GM23338 (cell line): ENCODE measurements around the gene PLAAT5. TPM values are rescaled to one million over a fixed set of nuclear protein-coding genes. Genes with fewer than 3 reads are reported as not detected.

Experiments used
- ATAC-seq: fragments of 200-7000 bp; cut with Tn5 transposase; 3 replicates; pipeline ENCODE4 v1.9.1; 2020
- DNase-seq: peaks from one replicate; pipeline ENCODE4 v3.0.0-alpha.2; 2015; ENCODE audit warnings: low spot score
- H2AFZ ChIP-seq: fragments of 200-600 bp; sonication (generic); 2 replicates; pipeline ENCODE4 v1.8.0; 2016; ENCODE audit warnings: antibody characterized with exemption, mild to moderate bottlenecking, moderate library complexity
- H3F3A ChIP-seq: fragments of 200-600 bp; sonication (generic); replicated peaks from 2 replicates; pipeline ENCODE4 v1.8.0; 2017; ENCODE audit warnings: antibody characterized with exemption, mixed run types, low read depth
- H3K27ac ChIP-seq: fragments of 200-600 bp; sonication (generic); 2 replicates; pipeline ENCODE4 v1.6.1; 2016; ENCODE audit warnings: low read depth
- H3K27me3 ChIP-seq: fragments of 200-600 bp; sonication (generic); 2 replicates; pipeline ENCODE4 v1.8.0; 2016; ENCODE audit warnings: mild to moderate bottlenecking, mixed run types, moderate library complexity; ENCODE audit not compliant: insufficient read depth
- H3K36me3 ChIP-seq: fragments of 200-600 bp; sonication (generic); 2 replicates; pipeline ENCODE4 v1.8.0; 2016; ENCODE audit warnings: mild to moderate bottlenecking; ENCODE audit not compliant: insufficient read depth
- H3K4me1 ChIP-seq: fragments of 200-600 bp; sonication (generic); 2 replicates; pipeline ENCODE4 v1.8.0; 2016; ENCODE audit warnings: mild to moderate bottlenecking, moderate library complexity; ENCODE audit not compliant: insufficient read depth
- H3K4me2 ChIP-seq: fragments of 200-600 bp; sonication (generic); 2 replicates; pipeline ENCODE4 v1.7.1; 2017; ENCODE audit warnings: mixed run types
- H3K4me3 ChIP-seq: fragments of 200-600 bp; sonication (generic); 2 replicates; pipeline ENCODE4 v1.6.1; 2016; ENCODE audit warnings: mixed run types
- H3K79me2 ChIP-seq: fragments of 200-600 bp; sonication (generic); replicated peaks from 2 replicates; pipeline ENCODE4 v1.8.0; 2017; ENCODE audit warnings: mild to moderate bottlenecking; ENCODE audit not compliant: insufficient read depth
- H3K9me2 ChIP-seq: fragments of 200-600 bp; sonication (generic); 2 replicates; pipeline ENCODE4 v1.8.0; 2017; ENCODE audit not compliant: insufficient read depth
- H4K20me1 ChIP-seq: fragments of 200-600 bp; sonication (generic); replicated peaks from 2 replicates; pipeline ENCODE4 v1.8.0; 2017; ENCODE audit warnings: mild to moderate bottlenecking; ENCODE audit not compliant: insufficient read depth
- H3K27ac Mint-ChIP-seq: 2 replicates; pipeline ENCODE4 v1.8.0; 2020; ENCODE audit warnings: inconsistent platforms, mild to moderate bottlenecking, moderate library complexity, mixed read lengths
- H3K27me3 Mint-ChIP-seq: 3 replicates; pipeline ENCODE4 v1.8.0; 2022; ENCODE audit warnings: low read depth, mild to moderate bottlenecking, moderate library complexity, mixed read lengths, inconsistent platforms; ENCODE audit not compliant: insufficient read depth, poor library complexity
- H3K36me3 Mint-ChIP-seq: 3 replicates; pipeline ENCODE4 v1.8.0; 2021; ENCODE audit warnings: low read depth, mild to moderate bottlenecking, inconsistent platforms, moderate library complexity, mixed read lengths
- H3K4me1 Mint-ChIP-seq: 3 replicates; pipeline ENCODE4 v1.8.0; 2020; ENCODE audit warnings: mild to moderate bottlenecking, inconsistent platforms, mixed read lengths
- H3K4me3 Mint-ChIP-seq: 3 replicates; pipeline ENCODE4 v1.8.0; 2021; ENCODE audit warnings: moderate library complexity, mild to moderate bottlenecking, inconsistent platforms, mixed read lengths
- H3K9me3 Mint-ChIP-seq: 3 replicates; pipeline ENCODE4 v1.8.0; 2020; ENCODE audit warnings: moderate library complexity, mild to moderate bottlenecking, inconsistent platforms, mixed read lengths
- CTCF ChIP-seq, 2 experiments: fragments of 200-600 bp in 1 of 2; sonication (generic) in 1 of 2; conservative IDR thresholded peaks; 2 replicates each; pipeline versions ENCODE4 v1.5.1 to v1.6.1; 2016 to 2017; ENCODE audit warnings: antibody characterized with exemption in 2 of 2, low read depth in 2 of 2, mild to moderate bottlenecking in 2 of 2, moderate library complexity in 1 of 2
- EZH2 ChIP-seq: fragments of 200-600 bp; sonication (generic); IDR thresholded peaks from one replicate; pipeline ENCODE4 v1.8.0; 2017; ENCODE audit warnings: antibody characterized with exemption, mild to moderate bottlenecking, low read depth; ENCODE audit not compliant: unreplicated experiment
- NANOG ChIP-seq: IDR thresholded peaks from 2 replicates; pipeline ENCODE4 v1.6.1; 2016; ENCODE audit warnings: antibody characterized with exemption, borderline replicate concordance
- ZNF331 ChIP-seq: fragments of 250-450 bp; sonication (Bioruptor Pico); IDR thresholded peaks from 2 replicates; pipeline ENCODE4 v1.5.0; 2020; ENCODE audit warnings: low read depth, mild to moderate bottlenecking, moderate library complexity
- polyA plus RNA-seq: library from polyadenylated mRNA; unstranded; fragments of >200 nt; fragmentation: Nextera tagmentation; extraction: Ambion mirVana; gene quantifications from 2 replicates; pipeline ENCODE4 v1.2.1, GENCODE V29; 2016
- total RNA-seq: library from RNA; depleted of rRNA; stranded (reverse); fragments of >200 nt; shearing (Covaris generic); gene quantifications from 2 replicates; pipeline ENCODE4 v1.2.3, GENCODE V29; 2014
- TF ChIP-seq, protein P1 (sequence below): IDR thresholded peaks from 2 replicates; pipeline ENCODE4 v1.6.1; 2016; ENCODE audit warnings: antibody characterized with exemption
- TF ChIP-seq, protein P2 (sequence below): fragments of 250-450 bp; sonication (Bioruptor Pico); IDR thresholded peaks from 2 replicates; pipeline ENCODE4 v1.5.0; 2020; ENCODE audit warnings: mild to moderate bottlenecking, moderate library complexity

The PLAAT5 gene
- total and polyA plus RNA-seq, 2 experiments from 2014 or later: 7.7 to 11.6 TPM

- Mint-ChIP-seq H3K9me3 (peaks cover 40% of the 10 kb centered on the region), H3K4me1 (peaks cover 43% of the 10 kb centered on the region), H3K27ac (no peak overlapping the region), H3K27me3 (peaks cover 9% of the 10 kb centered on the region), H3K36me3 (peaks cover 39% of the 10 kb centered on the region), H3K4me3 (no peak overlapping the region)
- Histone ChIP-seq H3K9me2 (peaks cover 9% of the 10 kb centered on the region; the same call in 1 of the 2 replicates), H4K20me1 (no peaks in the 10 kb centered on the region), H3F3A (no peaks in the 10 kb centered on the region; the same call in 1 of the 2 replicates), H2AFZ (no peak overlapping the region), H3K79me2 (no peaks in the 10 kb centered on the region), H3K36me3 (0 out of 2 replicates have a peak, but pooled peaks cover 8% of the 10 kb centered on the region), H3K4me1 (peaks cover 26% of the 10 kb centered on the region), H3K27me3 (no peaks in the 10 kb centered on the region), H3K27ac (no peak overlapping the region), H3K4me2 (peak overlapping the region; percentile 54), H3K4me3 (0 out of 2 replicates have a peak overlapping the region, but pooled peaks have one; percentile 1)
- ATAC-seq (peak; percentile 14; the same call in 1 of the 3 replicates), DNase-seq (peak; percentile 30)
- TF ChIP-seq, protein P1, sequence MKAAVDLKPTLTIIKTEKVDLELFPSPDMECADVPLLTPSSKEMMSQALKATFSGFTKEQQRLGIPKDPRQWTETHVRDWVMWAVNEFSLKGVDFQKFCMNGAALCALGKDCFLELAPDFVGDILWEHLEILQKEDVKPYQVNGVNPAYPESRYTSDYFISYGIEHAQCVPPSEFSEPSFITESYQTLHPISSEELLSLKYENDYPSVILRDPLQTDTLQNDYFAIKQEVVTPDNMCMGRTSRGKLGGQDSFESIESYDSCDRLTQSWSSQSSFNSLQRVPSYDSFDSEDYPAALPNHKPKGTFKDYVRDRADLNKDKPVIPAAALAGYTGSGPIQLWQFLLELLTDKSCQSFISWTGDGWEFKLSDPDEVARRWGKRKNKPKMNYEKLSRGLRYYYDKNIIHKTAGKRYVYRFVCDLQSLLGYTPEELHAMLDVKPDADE: no peak
- 0 out of 2 replicates have a peak, but pooled peaks have one; percentile 1 for TF ChIP-seq NANOG
- TF ChIP-seq, protein P2, sequence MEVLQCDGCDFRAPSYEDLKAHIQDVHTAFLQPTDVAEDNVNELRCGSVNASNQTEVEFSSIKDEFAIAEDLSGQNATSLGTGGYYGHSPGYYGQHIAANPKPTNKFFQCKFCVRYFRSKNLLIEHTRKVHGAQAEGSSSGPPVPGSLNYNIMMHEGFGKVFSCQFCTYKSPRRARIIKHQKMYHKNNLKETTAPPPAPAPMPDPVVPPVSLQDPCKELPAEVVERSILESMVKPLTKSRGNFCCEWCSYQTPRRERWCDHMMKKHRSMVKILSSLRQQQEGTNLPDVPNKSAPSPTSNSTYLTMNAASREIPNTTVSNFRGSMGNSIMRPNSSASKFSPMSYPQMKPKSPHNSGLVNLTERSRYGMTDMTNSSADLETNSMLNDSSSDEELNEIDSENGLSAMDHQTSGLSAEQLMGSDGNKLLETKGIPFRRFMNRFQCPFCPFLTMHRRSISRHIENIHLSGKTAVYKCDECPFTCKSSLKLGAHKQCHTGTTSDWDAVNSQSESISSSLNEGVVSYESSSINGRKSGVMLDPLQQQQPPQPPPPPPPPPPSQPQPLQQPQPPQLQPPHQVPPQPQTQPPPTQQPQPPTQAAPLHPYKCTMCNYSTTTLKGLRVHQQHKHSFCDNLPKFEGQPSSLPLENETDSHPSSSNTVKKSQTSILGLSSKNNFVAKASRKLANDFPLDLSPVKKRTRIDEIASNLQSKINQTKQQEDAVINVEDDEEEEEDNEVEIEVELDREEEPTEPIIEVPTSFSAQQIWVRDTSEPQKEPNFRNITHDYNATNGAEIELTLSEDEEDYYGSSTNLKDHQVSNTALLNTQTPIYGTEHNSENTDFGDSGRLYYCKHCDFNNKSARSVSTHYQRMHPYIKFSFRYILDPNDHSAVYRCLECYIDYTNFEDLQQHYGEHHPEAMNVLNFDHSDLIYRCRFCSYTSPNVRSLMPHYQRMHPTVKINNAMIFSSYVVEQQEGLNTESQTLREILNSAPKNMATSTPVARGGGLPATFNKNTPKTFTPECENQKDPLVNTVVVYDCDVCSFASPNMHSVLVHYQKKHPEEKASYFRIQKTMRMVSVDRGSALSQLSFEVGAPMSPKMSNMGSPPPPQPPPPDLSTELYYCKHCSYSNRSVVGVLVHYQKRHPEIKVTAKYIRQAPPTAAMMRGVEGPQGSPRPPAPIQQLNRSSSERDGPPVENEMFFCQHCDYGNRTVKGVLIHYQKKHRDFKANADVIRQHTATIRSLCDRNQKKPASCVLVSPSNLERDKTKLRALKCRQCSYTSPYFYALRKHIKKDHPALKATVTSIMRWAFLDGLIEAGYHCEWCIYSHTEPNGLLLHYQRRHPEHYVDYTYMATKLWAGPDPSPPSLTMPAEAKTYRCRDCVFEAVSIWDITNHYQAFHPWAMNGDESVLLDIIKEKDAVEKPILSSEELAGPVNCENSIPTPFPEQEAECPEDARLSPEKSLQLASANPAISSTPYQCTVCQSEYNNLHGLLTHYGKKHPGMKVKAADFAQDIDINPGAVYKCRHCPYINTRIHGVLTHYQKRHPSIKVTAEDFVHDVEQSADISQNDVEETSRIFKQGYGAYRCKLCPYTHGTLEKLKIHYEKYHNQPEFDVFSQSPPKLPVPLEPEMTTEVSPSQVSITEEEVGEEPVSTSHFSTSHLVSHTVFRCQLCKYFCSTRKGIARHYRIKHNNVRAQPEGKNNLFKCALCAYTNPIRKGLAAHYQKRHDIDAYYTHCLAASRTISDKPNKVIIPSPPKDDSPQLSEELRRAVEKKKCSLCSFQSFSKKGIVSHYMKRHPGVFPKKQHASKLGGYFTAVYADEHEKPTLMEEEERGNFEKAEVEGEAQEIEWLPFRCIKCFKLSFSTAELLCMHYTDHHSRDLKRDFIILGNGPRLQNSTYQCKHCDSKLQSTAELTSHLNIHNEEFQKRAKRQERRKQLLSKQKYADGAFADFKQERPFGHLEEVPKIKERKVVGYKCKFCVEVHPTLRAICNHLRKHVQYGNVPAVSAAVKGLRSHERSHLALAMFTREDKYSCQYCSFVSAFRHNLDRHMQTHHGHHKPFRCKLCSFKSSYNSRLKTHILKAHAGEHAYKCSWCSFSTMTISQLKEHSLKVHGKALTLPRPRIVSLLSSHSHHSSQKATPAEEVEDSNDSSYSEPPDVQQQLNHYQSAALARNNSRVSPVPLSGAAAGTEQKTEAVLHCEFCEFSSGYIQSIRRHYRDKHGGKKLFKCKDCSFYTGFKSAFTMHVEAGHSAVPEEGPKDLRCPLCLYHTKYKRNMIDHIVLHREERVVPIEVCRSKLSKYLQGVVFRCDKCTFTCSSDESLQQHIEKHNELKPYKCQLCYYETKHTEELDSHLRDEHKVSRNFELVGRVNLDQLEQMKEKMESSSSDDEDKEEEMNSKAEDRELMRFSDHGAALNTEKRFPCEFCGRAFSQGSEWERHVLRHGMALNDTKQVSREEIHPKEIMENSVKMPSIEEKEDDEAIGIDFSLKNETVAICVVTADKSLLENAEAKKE (CRISPR knock-in tag): 0 out of 2 replicates have a peak, but pooled peaks have one; percentile 45
Measured at GRCh38 chr11:63504054-63504453, 13.1 kb upstream of the PLAAT5 start.

- DNase-seq: no peak
- Histone ChIP-seq H3K27me3 (no peaks in the 10 kb centered on the region), H3K4me2 (peak overlapping the region; percentile 54), H2AFZ (no peak overlapping the region), H3K27ac (no peak overlapping the region), H3K4me3 (no peak overlapping the region), H3K9me2 (peaks cover 6% of the 10 kb centered on the region; the same call in 1 of the 2 replicates), H3F3A (no peaks in the 10 kb centered on the region; the same call in 1 of the 2 replicates), H4K20me1 (no peaks in the 10 kb centered on the region), H3K79me2 (no peaks in the 10 kb centered on the region), H3K4me1 (peaks cover 26% of the 10 kb centered on the region), H3K36me3 (peaks cover 12% of the 10 kb centered on the region; the same call in 1 of the 2 replicates)
- no peak for TF ChIP-seq EZH2
- TF ChIP-seq CTCF (conservative IDR thresholded peaks at IDR 0.05; ENCODE audit: low read depth in 2 of 2): no peak
- no peak for TF ChIP-seq NANOG
- no peak for TF ChIP-seq ZNF331 (CRISPR knock-in tag)
- H3K27ac Mint-ChIP-seq: no peak overlapping the region
- peaks cover 43% of the 10 kb centered on the region for H3K4me1 Mint-ChIP-seq
- no peak for ATAC-seq
- peaks cover 9% of the 10 kb centered on the region for H3K27me3 Mint-ChIP-seq
- H3K36me3 Mint-ChIP-seq: peaks cover 39% of the 10 kb centered on the region
- no peak overlapping the region for H3K4me3 Mint-ChIP-seq
- H3K9me3 Mint-ChIP-seq: peaks cover 44% of the 10 kb centered on the region
Measured at GRCh38 chr11:63503492-63503891, 12.5 kb upstream of the PLAAT5 start.
